Left ventricle myocardium inferior (tissue), 1 donor: ENCODE data around the gene MEX3B. TPM values are rescaled to one million over a fixed set of nuclear protein-coding genes. Genes with fewer than 3 reads are reported as not detected.

Experiments
- DNase-seq: peaks from one replicate; pipeline ENCODE4 v3.0.0-alpha.2; 2020
- H3K27ac ChIP-seq: fragments of 200-600 bp; replicated peaks from 2 replicates; pipeline ENCODE4 v1.8.0; 2021
- H3K27me3 ChIP-seq: fragments of 200-600 bp; 2 replicates; pipeline ENCODE4 v1.8.0; 2021; ENCODE audit warnings: low read depth
- H3K36me3 ChIP-seq: fragments of 200-600 bp; 2 replicates; pipeline ENCODE4 v1.8.0; 2021
- H3K4me1 ChIP-seq: fragments of 200-600 bp; 2 replicates; pipeline ENCODE4 v1.8.0; 2021
- H3K4me3 ChIP-seq: fragments of 200-600 bp; 2 replicates; pipeline ENCODE4 v1.8.0; 2021; ENCODE audit warnings: mild to moderate bottlenecking, moderate library complexity
- H3K9me3 ChIP-seq: fragments of 200-600 bp; replicated peaks from 2 replicates; pipeline ENCODE4 v1.8.0; 2021
- intact Hi-C: fragments of 100-400 bp; cut with micrococcal nuclease; formaldehyde crosslinking; loops from one replicate; pipeline ENCODE4 v1.11.0; 2022
- long read RNA-seq: library from polyadenylated mRNA; unstranded; transcript quantifications from one replicate; pipeline ENCODE4 v2.0.0, GENCODE V29; 2021
- total RNA-seq: library from RNA; stranded (reverse); fragmentation: NEBNext Ultra II Directional; extraction: Animal tissue kit (Norgen Biotek cat#: 25700); gene quantifications from one replicate; pipeline ENCODE4 v1.2.1, GENCODE V29; 2021
- TF ChIP-seq, protein P1 (sequence below): fragments of 200-600 bp; IDR thresholded peaks from 2 replicates; pipeline ENCODE4 v1.8.0; 2021; ENCODE audit warnings: antibody characterized with exemption, mild to moderate bottlenecking, borderline replicate concordance
- donor health status: DM: no; HTN: yes; CAD: no; lungs with severe emphysema.

MEX3B gene
- 2.5 TPM for total RNA-seq
- long read RNA-seq, full-length matches to known transcripts = 3 of 3 reads
- long read RNA-seq, partial matches to known transcripts = 0 of 3 reads
- long read RNA-seq, other reads (novel, unspliced or antisense) = 0 of 3 reads

DNA sequence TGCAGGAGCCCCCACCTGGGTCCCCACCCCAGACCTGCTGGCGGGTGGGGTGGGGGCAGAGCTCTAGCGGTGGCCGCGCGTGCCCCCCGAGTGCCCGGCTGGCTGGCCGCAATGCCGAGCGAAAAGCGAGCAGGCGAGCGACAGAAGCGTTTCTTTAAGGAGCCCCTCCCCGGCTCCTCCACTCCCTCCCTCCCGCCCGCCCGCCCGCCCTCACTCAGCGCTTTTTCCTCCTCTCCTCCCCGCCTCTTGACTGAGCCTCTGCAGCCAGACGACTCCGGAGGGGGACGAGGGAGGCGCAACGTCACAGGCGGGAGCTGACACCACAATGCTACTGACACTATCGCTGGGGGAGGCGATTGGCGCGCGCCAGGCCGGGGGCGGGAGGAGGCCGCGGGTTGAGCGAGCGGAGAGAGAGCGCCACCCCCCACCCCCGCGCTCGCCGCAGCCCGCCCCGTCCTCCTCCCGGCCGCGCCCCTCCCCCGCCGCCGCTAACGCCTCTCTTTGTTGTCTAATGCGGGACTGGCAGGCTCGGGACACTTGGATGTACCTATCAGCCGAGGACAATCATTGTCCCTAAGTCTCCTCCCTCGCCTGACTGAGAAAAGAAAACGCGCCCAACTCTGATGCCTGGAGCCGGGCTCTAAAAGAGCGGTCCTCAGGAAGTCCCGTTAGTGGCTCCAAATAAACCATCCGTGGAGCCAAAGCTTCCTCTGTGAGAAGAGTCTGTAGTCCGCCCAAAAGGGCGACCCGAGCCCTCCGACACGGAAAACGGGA, at the start of gene MEX3B:
MEX3B (minus strand) TSS at position 127 of the 774 bp plus-strand sequence. CDS start 313 bp downstream, outside the sequence.
- DNase-seq = peak; percentile 98
- intact Hi-C loops = no loop called here
- peak within 1 kb of the TSS; percentile 99 for H3K27ac ChIP-seq

DNA sequence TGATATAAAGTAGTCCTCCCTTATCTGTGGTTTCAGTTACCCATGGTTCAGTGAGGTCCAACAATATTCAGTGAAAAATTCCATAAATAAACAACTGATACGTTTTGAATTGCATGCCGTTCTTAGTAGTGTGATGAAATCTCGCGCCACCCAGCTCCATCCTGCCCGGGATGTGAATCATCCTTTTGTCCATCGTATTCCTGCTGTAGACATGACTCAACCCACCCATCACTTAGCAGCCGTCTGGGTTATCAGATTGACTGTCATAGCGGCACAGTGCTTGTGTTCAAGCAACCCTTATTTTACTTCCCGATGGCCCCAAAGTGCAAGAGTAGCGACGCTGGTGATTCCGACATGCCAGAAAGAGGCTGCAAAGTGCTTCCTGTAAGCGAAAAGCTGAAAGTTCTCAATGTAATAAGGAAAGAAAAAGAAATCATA, 48.0 kb upstream of the MEX3B start:
- intact Hi-C loops = no loop called here
- Histone ChIP-seq H3K4me1 (no peaks in the 10 kb centered on the region), H3K27me3 (no peaks in the 10 kb centered on the region), H3K27ac (no peak overlapping the region), H3K36me3 (no peaks in the 10 kb centered on the region), H3K4me3 (no peak overlapping the region), H3K9me3 (peaks cover 7% of the 10 kb centered on the region)
- TF ChIP-seq, protein P1, sequence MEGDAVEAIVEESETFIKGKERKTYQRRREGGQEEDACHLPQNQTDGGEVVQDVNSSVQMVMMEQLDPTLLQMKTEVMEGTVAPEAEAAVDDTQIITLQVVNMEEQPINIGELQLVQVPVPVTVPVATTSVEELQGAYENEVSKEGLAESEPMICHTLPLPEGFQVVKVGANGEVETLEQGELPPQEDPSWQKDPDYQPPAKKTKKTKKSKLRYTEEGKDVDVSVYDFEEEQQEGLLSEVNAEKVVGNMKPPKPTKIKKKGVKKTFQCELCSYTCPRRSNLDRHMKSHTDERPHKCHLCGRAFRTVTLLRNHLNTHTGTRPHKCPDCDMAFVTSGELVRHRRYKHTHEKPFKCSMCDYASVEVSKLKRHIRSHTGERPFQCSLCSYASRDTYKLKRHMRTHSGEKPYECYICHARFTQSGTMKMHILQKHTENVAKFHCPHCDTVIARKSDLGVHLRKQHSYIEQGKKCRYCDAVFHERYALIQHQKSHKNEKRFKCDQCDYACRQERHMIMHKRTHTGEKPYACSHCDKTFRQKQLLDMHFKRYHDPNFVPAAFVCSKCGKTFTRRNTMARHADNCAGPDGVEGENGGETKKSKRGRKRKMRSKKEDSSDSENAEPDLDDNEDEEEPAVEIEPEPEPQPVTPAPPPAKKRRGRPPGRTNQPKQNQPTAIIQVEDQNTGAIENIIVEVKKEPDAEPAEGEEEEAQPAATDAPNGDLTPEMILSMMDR = no peak
- DNase-seq = no peak

More for the DNA sequence above, at the start of gene MEX3B:
- Histone ChIP-seq H3K4me3 (peak within 1 kb of the TSS; percentile 96), H3K36me3 (peaks cover 11% of the 10 kb centered on the region), H3K4me1 (peaks cover 49% of the 10 kb centered on the region), H3K27me3 (no peaks in the 10 kb centered on the region), H3K9me3 (no peaks in the 10 kb centered on the region)
- TF ChIP-seq, protein P1 = no peak

DNA sequence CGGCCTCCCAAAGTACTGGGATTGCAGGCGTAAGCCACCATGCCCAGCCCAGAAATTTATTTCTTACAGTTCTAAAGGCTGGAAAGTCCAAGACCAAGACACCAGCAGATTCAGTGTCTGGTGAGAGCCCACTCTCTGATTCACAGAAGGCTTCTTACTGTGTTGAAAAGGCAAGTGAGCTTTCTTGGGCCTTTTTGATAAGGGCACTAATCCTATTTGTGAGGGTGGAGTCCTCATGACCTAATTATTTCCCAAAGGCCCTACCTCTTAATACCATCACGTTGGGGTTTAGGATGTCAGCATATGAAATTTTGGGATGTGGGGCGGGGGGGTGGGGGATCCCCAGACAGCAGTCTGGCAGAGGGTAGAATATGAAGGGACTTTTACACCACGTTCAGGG, 47.5 kb upstream of the MEX3B start:
- H3K36me3 ChIP-seq = no peaks in the 10 kb centered on the region
- H3K27me3 ChIP-seq = no peaks in the 10 kb centered on the region
- DNase-seq = no peak
- no peak overlapping the region for H3K27ac ChIP-seq
- H3K9me3 ChIP-seq = peaks cover 7% of the 10 kb centered on the region
- TF ChIP-seq, protein P1 = no peak
- intact Hi-C loops = no loop called here
- no peaks in the 10 kb centered on the region for H3K4me1 ChIP-seq
- no peak overlapping the region for H3K4me3 ChIP-seq

DNA sequence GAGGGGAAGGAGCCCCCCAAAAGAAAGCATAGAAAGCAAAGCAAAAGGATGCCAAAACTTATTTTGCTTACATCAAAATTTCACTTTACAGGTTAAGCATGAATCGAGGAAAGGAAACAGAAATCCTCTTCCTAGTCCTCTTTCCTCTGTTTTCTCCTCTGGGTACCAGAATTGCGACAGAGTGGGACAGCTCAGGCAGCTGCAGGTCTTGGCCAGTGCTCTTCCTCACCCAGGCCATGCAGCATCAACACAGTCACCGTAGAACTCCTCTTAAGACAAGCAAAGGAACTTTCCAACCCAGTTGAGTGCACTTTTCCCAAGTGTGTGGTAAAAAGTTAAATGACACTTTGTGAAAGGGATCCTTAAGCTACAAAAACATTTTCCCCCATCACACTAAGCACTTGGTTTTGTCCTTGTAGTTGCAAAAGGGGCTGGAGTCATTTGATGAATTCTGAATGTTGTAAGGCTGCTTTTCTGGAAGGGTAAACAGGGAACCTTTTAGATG, 45.9 kb upstream of the MEX3B start:
- intact Hi-C loops = no loop called here
- TF ChIP-seq, protein P1 = no peak
- Histone ChIP-seq H3K4me1 (no peaks in the 10 kb centered on the region), H3K36me3 (no peaks in the 10 kb centered on the region), H3K9me3 (peaks cover 7% of the 10 kb centered on the region), H3K4me3 (no peak overlapping the region), H3K27me3 (no peaks in the 10 kb centered on the region), H3K27ac (no peak overlapping the region)
- DNase-seq = no peak

DNA sequence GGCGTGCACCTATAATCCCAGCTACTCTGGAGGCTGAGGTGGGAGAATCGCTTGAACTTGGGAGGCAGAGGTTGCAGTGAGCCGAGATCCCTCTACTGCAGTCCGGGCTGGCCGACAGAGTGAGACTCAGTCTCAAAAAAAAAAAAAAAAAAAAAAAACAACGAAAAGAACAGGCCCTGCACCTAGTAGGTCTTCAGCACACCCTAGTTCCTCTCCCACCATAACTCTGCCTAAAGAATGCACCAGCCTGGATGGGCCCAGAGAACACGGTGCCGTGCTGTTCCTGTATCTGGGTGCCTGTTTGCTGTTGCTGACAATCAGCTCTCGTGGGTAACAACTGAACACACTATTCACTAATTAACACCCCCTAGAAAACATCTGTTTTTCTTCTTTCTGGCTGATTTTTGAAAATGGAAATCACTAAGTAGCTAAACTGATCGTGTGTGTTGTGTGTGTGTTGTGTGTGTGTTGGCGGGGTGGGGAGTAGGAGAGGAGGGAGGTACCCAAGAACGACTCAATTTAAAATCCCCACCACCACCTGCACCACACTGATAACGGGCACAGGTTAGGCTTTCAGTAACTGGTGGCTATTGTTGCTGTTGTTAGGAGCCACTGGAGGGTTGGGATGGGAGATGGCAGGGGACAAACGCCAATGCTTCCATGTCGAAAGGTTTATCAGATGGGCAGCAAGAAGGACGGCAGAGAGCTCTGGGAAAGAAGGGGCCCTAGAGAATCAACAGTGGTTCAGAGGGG, 40.6 kb upstream of the MEX3B start:
- TF ChIP-seq, protein P1 = no peak
- peaks cover 31% of the 10 kb centered on the region for H3K27me3 ChIP-seq
- intact Hi-C loops = no loop called here
- no peak overlapping the region for H3K4me3 ChIP-seq
- H3K4me1 ChIP-seq = no peaks in the 10 kb centered on the region
- no peak for DNase-seq
- H3K9me3 ChIP-seq = no peaks in the 10 kb centered on the region
- no peak overlapping the region for H3K27ac ChIP-seq
- no peaks in the 10 kb centered on the region for H3K36me3 ChIP-seq
